GM18867 (cell line): Measurements from ENCODE around the gene INPP5A.
"Not testable (repeated sequence)": the region's sequence is repeated elsewhere in the genome, so short reads cannot be mapped to it uniquely, and the experiment has no call there.

ENCODE experiments used
- ATAC-seq: cut with Tn5 transposase; IDR thresholded peaks from one replicate; pipeline ENCODE4 v1.9.1; 2021; ENCODE audit warnings: mild to moderate bottlenecking, moderate library complexity; ENCODE audit not compliant: unreplicated experiment

The INPP5A gene

DNA sequence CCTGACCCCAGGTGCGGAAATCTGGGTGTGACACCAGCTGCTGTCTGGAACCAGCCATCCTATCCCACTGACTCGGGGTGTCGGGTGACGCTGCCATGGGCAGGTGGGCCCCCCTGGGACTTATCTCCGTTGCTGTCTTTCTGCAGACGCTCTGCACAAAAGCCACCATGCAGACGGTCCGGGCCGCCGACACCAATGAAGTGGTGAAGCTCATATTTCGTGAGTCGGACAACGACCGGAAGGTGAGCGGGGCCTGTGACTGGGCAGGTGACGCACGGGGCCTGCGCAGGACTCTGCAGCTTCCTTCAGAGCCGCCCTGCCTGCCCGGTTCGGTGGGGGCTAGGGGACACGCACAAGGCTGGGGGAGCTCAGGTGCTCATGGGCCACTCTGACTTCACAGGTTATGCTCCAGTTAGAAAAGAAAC lies 211.8 kb downstream of the INPP5A start:
- no peak for ATAC-seq

GRCh38 chr10:132750936-132751335 lies 213.3 kb downstream of the INPP5A start:
- no peak for ATAC-seq

DNA sequence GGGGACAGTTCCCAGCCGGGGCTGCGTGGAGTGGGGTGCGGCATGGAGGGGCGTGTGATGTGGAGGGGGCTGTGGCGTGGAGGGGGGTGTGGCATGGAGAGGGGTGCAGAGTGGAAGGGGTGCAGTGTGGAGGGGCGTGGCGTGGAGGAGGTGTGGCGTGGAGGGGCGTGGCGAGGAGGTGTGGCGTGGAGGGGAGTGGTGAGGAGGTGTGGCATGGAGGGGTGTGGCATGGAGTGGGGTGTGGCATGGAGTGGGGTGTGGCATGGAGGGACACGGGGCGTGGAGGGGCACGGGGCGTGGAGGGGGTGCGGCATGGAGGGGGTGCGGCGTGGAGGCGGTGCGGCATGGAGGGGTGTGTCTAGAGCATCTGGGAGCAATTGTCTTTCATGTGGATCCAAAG lies 214.8 kb downstream of the INPP5A start:
- no peak for ATAC-seq

- no peak for ATAC-seq
Observed at GRCh38 chr10:132752961-132753360, 215.4 kb downstream of the INPP5A start.

DNA sequence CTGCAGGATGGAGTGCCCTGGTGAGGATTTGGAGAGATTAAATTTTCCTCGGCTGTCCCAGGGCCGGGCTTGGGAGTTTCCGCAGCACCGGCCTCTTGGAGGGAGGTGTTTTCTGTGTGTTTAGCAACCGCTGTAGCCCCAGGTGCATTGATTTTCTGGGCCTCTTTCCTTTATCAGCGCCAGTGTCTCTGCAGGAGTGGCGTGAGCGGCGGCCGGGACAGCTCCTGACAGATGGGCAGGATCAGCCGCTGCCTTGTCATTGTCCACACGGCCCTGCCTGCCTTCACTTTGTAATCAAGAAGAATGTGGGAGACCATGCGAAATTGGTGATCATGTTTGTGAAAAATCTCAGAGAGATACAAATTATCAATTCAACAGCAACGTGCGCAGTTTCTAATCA lies 216.0 kb downstream of the INPP5A start:
- ATAC-seq, result no peak

- ATAC-seq, result no peak
Observed at GRCh38 chr10:132754071-132754470, 216.5 kb downstream of the INPP5A start.

GRCh38 chr10:132755166-132755711 lies 217.7 kb downstream of the INPP5A start:
- no peak for ATAC-seq

GRCh38 chr10:132756591-132756990 lies 219.0 kb downstream of the INPP5A start:
- ATAC-seq, result no peak

GRCh38 chr10:132757171-132757570 lies 219.6 kb downstream of the INPP5A start:
- ATAC-seq, result no peak

DNA sequence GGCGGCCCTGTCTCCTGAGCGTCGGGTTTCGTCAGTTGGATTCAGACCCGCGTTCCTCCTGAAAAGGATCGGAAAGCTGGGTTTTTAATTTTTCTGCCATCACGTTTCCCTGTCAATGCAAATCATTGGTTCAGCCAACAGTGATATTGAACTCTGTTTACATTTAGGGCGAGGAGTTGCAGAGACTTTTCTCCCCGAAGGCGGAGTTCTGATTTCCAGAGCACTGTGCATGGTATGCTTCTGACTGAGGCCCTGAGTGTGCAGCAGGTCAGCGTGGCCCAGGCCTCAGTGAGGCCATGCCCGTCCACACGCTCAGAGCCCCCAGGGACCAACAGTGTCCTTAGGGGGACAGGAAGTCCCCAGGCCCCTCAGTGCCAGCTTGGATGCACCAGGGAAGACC lies 221.3 kb downstream of the INPP5A start:
- ATAC-seq, result no peak

DNA sequence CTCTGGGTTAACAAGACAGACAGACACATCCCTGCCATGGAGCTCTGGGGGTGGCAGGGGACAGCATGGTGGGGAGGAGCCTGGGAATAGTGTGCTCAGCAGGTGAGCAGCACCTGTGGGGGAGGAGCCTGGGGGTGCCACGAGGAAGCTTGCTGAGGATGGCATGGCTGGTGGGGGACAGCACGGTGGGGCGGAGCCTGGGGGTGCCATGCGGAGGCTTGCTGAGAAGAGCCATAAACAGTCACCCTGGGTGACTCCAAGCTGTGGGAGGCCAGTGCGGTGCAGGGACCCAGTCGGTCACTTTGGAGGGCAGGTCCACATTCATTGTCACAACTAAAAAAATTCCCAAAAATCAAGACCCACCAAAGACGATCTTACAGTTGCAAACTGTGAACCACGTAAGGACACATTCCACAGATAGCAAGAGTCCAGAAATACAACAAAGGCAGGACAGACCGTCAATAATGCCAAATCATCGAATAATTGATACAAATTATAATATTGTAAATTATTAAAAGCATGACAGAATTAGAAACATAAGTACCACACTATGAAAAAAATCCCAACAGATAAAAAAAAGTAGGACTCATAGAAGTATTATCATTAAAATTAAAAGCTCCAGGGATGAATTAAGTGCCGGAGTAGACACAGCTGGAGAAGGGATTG lies 223.9 kb downstream of the INPP5A start:
- no peak for ATAC-seq

GRCh38 chr10:132762267-132762666 lies 224.7 kb downstream of the INPP5A start:
- no peak for ATAC-seq

GRCh38 chr10:132763545-132763944 lies 226.0 kb downstream of the INPP5A start:
- ATAC-seq, result no peak

- no peak for ATAC-seq
Observed at GRCh38 chr10:132764108-132764507, 226.5 kb downstream of the INPP5A start.

GRCh38 chr10:132765435-132765834 lies 227.8 kb downstream of the INPP5A start:
- ATAC-seq, result no peak

DNA sequence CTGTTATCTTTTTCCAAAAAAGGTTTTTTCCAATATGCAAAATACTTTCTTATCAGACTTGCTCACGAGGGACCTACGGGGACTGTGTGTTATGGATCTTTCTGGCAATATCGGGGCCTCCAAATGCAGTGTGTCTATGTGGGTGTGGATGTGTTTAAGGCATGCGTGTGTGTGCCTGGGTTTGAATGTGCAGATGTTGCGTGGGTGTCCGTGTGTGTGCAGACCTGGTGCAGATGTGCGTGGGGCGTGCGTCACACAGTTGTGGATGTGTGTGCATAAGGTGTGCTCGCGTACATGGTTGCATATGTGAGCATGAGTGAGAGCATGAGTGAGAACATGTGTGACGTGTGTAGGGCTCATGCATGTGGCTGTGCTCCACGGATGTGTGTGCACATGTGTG lies 228.7 kb downstream of the INPP5A start:
- no peak for ATAC-seq

DNA sequence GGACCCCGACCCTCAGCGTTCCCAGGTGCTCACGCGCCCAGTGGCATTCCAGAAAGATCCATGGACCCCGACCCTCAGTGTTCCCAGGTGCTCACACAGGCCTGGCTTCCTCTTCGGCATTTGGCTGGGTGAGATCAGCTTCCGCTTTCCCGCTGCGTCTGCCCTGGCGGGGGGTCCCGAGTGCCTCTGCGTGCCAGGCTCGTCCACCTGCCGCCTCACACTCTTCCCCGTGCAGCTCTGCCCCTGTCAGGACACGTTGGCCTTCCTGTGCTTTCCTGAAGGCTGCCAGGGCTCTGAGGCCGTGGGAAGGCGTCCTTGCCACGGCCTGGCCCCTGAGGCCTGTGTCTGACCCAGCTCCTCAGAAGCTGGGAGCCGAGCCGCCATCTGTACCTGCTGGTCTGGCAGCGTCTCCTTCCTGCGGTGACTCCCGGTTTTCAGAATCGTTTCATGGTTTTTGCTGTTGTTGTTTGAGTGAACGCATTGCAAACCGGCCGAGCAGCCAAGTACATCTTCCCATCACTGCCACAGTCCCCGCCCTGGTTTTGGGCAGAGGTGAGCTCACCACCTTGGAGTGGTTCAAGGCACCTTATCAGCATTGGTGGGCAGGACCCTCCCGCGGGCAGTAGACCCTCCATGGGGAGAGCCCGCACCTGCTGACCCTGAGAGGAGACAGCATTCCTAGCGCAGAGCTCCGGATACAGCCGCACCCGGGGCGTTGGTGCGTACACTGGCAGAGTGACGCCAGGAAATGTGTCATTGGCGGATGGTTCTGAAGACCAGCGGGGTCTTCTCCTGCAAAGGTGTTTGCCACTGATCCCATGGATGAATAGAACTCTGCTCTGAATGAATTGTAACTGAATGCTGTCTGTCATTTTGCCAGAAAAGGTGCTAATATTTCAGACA lies 231.0 kb downstream of the INPP5A start:
- no peak for ATAC-seq

DNA sequence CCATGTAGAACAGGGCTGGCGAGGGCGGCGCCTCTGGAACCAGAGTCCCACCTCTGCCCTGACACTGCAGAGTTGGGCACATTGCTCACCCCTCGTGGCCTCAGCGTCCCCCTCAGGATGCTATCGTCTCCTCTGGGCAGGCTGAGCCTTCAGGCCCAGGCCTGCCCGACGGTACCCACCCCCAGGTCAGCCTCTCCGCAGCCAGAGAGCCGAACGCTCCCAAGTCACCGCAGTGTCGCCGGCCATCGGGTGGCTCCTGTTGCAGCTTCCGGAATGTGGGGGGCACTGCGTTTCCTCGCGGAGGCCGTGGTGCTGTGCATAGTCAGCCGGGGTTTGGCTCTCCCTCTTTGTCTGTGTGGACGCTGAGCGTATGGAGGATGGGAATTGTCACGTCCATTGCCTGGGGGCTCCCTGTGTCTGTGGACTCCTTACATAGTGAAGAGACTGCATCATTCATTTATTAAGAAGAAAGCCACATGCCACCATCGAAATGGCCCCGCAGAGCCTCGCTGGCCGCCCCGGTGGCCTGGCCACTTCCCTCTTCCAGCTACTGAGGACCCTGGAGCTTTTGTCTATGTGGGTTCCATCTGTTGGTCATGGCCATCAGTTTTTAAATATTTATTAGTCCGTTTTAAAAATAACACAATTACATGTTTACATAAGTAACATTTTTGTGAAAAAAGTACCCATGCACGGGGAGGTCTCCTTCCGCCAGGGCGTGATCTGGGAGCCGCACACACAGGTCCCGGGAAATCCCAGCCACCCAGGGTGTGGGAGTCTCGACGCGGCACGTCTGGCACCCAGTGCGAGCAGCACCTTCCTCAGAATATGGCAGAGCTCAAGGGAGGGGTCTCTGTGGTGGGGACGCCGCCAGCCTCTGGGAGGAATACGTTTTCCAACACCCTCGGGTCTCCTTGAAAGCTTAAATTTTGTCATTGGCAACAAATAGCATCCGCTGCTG lies 232.8 kb downstream of the INPP5A start:
- ATAC-seq, result no peak

DNA sequence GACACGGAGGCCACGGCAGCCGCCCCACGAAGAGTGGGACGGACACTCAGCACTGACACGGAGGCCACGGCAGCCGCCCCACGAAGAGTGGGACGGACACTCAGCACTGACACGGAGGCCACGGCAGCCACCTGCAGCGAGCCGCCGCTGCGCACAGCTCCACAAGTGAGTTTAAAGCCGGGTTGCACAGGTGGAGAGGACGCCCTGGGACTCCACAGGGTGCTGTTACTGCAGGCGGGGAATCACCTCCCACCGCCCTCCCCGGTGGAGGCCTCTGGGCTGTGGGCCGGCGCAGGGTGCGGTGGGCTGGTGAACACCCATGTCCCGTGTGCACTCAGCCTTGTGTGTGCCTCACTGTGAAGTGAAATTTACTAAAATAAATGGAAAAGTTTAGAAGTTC lies 235.2 kb downstream of the INPP5A start:
- not testable (repeated sequence) for ATAC-seq

- ATAC-seq, result no peak
Observed at GRCh38 chr10:132774181-132774901, 236.8 kb downstream of the INPP5A start.
